Panc1 (cell line): Measurements from ENCODE around the gene TRIM68.

Experiments
- CTCF ChIP-seq: fragments of 450-650 bp; IDR thresholded peaks from 2 replicates; pipeline ENCODE4 v1.5.1; 2017; ENCODE audit warnings: mild to moderate bottlenecking
- SIN3A ChIP-seq: IDR thresholded peaks from 2 replicates; pipeline ENCODE4 v1.6.1; 2012; ENCODE audit warnings: low read depth, mild to moderate bottlenecking, low read length, moderate library complexity, borderline replicate concordance; ENCODE audit not compliant: insufficient read depth

DNA sequence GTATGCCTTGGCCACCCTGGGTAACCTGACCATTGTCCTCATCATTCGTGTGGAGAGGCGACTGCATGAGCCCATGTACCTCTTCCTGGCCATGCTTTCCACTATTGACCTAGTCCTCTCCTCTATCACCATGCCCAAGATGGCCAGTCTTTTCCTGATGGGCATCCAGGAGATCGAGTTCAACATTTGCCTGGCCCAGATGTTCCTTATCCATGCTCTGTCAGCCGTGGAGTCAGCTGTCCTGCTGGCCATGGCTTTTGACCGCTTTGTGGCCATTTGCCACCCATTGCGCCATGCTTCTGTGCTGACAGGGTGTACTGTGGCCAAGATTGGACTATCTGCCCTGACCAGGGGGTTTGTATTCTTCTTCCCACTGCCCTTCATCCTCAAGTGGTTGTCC lies 31.9 kb upstream of the TRIM68 start:
- TF ChIP-seq CTCF (no peak), SIN3A (no peak)
